A549 (cell line): ENCODE data around the gene UVSSA.
A peak's percentile ranks its signal among the peaks of the same experiment; 100 is the strongest.

Source experiments
- CHD2 ChIP-seq: fragments of 150-350 bp; IDR thresholded peaks from 2 replicates; pipeline ENCODE4 v1.6.1; 2014; ENCODE audit warnings: low read length; ENCODE audit not compliant: partially characterized antibody
- CTCF ChIP-seq: fragments of >200 bp; sonication (Bioruptor Twin); formaldehyde crosslinking; IDR thresholded peaks from 3 replicates; pipeline ENCODE4 v1.5.1; 2016
- HMGXB4 ChIP-seq: fragments of 250-450 bp; sonication (Bioruptor Pico); IDR thresholded peaks from 2 replicates; pipeline ENCODE4 v1.5.0; 2021; ENCODE audit warnings: mild to moderate bottlenecking, moderate library complexity, borderline replicate concordance
- PBX3 ChIP-seq: IDR thresholded peaks from 2 replicates; pipeline ENCODE4 v1.6.1; 2012
- POLR2A ChIP-seq: IDR thresholded peaks from 2 replicates; pipeline ENCODE4 v1.6.1; 2012; ENCODE audit warnings: mild to moderate bottlenecking, low read length
- POLR2AphosphoS2 ChIP-seq: conservative IDR thresholded peaks from 2 replicates; pipeline ENCODE4 v1.6.1; 2012; ENCODE audit warnings: low read length, improper control_type of control experiment, inconsistent platforms
- RAD21 ChIP-seq, 2 experiments: fragments of >200 bp in 1 of 2; sonication (Bioruptor Twin) in 1 of 2; formaldehyde crosslinking in 1 of 2; IDR thresholded peaks in 1 of 2; conservative IDR thresholded peaks in 1 of 2; 2 replicates in 1 of 2; 3 replicates in 1 of 2; pipeline ENCODE4 v1.6.1; 2012 to 2018; ENCODE audit warnings: inconsistent platforms in 1 of 2
- REST ChIP-seq: fragments of 200-600 bp; sonication (generic); IDR thresholded peaks from 2 replicates; pipeline ENCODE4 v1.6.1; 2016; ENCODE audit warnings: antibody characterized with exemption, mild to moderate bottlenecking, moderate library complexity
- RFX5 ChIP-seq: fragments of 450-650 bp; IDR thresholded peaks from 2 replicates; pipeline ENCODE4 v1.7.1; 2014; ENCODE audit warnings: antibody characterized with exemption, mild to moderate bottlenecking, moderate library complexity
- SMC3 ChIP-seq: fragments of >200 bp; sonication (Bioruptor Twin); formaldehyde crosslinking; IDR thresholded peaks from 3 replicates; pipeline ENCODE4 v1.6.1; 2018; ENCODE audit warnings: inconsistent platforms
- SREBF2 ChIP-seq: fragments of 450-650 bp; IDR thresholded peaks from 2 replicates; pipeline ENCODE4 v1.6.1; 2014; ENCODE audit warnings: mild to moderate bottlenecking, moderate library complexity
- ZC3H11A ChIP-seq: fragments of 450-650 bp; IDR thresholded peaks from 2 replicates; pipeline ENCODE4 v1.6.1; 2014; ENCODE audit warnings: antibody characterized with exemption, mild to moderate bottlenecking

GRCh38 chr4:1351854-1352566 lies 5.0 kb downstream of the UVSSA start:
- peak; percentile 71 for TF ChIP-seq CTCF
- TF ChIP-seq POLR2A = no peak
- TF ChIP-seq REST = no peak
- no peak for TF ChIP-seq POLR2AphosphoS2
- TF ChIP-seq HMGXB4 = no peak
- no peak for TF ChIP-seq RFX5
- peak; percentile 62 for TF ChIP-seq SMC3
- no peak for TF ChIP-seq PBX3
- TF ChIP-seq CHD2 = no peak
- TF ChIP-seq ZC3H11A = no peak
- peak; percentile 65 to 70 for TF ChIP-seq RAD21 (conservative IDR thresholded peaks at IDR 0.05 in 1 of 2, IDR thresholded peaks at IDR 0.05 in 1 of 2)
- no peak for TF ChIP-seq SREBF2
